Measurements from ENCODE around the gene LPCAT1.
A peak's percentile ranks its signal among the peaks of the same experiment; 100 is the strongest.

Gene LPCAT1

GRCh38 chr5:1480806-1481205 lies 43.0 kb downstream of the LPCAT1 start:
- DNase-seq (ENCODE audit: low read depth) = no peak
- H3K4me3 ChIP-seq (ENCODE audit: control insufficient read depth, low read depth, low read length) = no peak overlapping the region
- TF ChIP-seq CTCF (conservative IDR thresholded peaks at IDR 0.05; ENCODE audit: control insufficient read depth, insufficient read depth, low read depth, low read length) = no peak

GRCh38 chr5:1480217-1480616 lies 43.5 kb downstream of the LPCAT1 start:
- DNase-seq (ENCODE audit: low read depth) = peak; percentile 18
- H3K4me3 ChIP-seq (ENCODE audit: control insufficient read depth, low read depth, low read length) = no peak overlapping the region
- no peak for TF ChIP-seq CTCF (conservative IDR thresholded peaks at IDR 0.05; ENCODE audit: control insufficient read depth, insufficient read depth, low read depth, low read length)

GRCh38 chr5:1479581-1480188 lies 44.1 kb downstream of the LPCAT1 start:
- no peak overlapping the region for H3K4me3 ChIP-seq (ENCODE audit: control insufficient read depth, low read depth, low read length)
- peak; percentile 67 for TF ChIP-seq CTCF (conservative IDR thresholded peaks at IDR 0.05; ENCODE audit: control insufficient read depth, insufficient read depth, low read depth, low read length)
- peak; percentile 77 for DNase-seq (ENCODE audit: low read depth)

GRCh38 chr5:1479066-1479465 lies 44.7 kb downstream of the LPCAT1 start:
- TF ChIP-seq CTCF (conservative IDR thresholded peaks at IDR 0.05; ENCODE audit: control insufficient read depth, insufficient read depth, low read depth, low read length) = no peak
- no peak overlapping the region for H3K4me3 ChIP-seq (ENCODE audit: control insufficient read depth, low read depth, low read length)
- no peak for DNase-seq (ENCODE audit: low read depth)

- no peak overlapping the region for H3K4me3 ChIP-seq (ENCODE audit: control insufficient read depth, low read depth, low read length)
Measured at GRCh38 chr5:1478271-1479035, 45.3 kb downstream of the LPCAT1 start.

GRCh38 chr5:1477341-1477740 lies 46.4 kb downstream of the LPCAT1 start:
- peak; percentile 50 for DNase-seq (ENCODE audit: low read depth)
- no peak overlapping the region for H3K4me3 ChIP-seq (ENCODE audit: control insufficient read depth, low read depth, low read length)
- TF ChIP-seq CTCF (conservative IDR thresholded peaks at IDR 0.05; ENCODE audit: control insufficient read depth, insufficient read depth, low read depth, low read length) = no peak

More at GRCh38 chr5:1478271-1479035, 45.3 kb downstream of the LPCAT1 start:
- DNase-seq (ENCODE audit: low read depth) = no peak
- no peak for TF ChIP-seq CTCF (conservative IDR thresholded peaks at IDR 0.05; ENCODE audit: control insufficient read depth, insufficient read depth, low read depth, low read length)

All from fibroblast of mammary gland (primary cell).